Muscle of arm (tissue), 12 donors: ENCODE data around the gene FAM83D. TPM values are rescaled to one million over a fixed set of nuclear protein-coding genes. Genes with fewer than 3 reads are reported as not detected.
"Not testable (repeated sequence)": the region's sequence is repeated elsewhere in the genome, so short reads cannot be mapped to it uniquely, and the experiment has no call there.

Source experiments
- DNase-seq: peaks from one replicate; pipeline ENCODE4 v3.0.0-alpha.2; 2013
- polyA plus RNA-seq, 12 donors: library from polyadenylated mRNA; unstranded; fragments of 120-200 nt; gene quantifications; one replicate each; pipeline ENCODE4 v1.2.1, GENCODE V29; 2013; ENCODE audit not compliant: insufficient read length in 12 of 12

FAM83D gene
- polyA plus RNA-seq, 12 donors: 4.6 to 12.8 (median 8.2) TPM; not detected in 1

GRCh38 chr20:38962044-38962927 is 36.1 kb downstream of the FAM83D start, which contains the start of gene DHX35:
TSS of gene DHX35 (plus strand) at chr20:38962344. CDS start at chr20:38962368, 24 bp downstream.
- DNase-seq: peak; percentile 99

- no peak for DNase-seq
These were observed 36.7 kb downstream of the FAM83D start for GRCh38 chr20:38962928-38963401.

DNA sequence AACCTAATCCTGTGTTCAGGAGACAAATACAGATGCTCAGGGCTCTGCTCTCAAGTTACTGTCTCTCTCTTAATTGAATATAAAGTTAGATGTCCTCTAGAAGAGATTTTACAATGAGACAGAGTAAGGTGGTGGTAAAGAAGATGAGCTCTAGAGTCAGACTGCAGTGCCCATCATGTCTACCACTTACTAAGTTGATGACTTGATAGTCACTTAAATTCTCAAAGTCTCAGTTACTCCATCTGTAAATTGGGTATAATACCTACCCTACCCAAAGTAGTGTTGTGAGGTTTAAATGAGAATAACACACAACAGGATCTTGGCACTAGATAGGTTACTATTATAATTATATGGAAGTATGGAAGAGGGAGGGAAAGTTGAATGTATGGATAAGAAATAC is 37.5 kb downstream of the FAM83D start:
- DNase-seq: no peak

DNA sequence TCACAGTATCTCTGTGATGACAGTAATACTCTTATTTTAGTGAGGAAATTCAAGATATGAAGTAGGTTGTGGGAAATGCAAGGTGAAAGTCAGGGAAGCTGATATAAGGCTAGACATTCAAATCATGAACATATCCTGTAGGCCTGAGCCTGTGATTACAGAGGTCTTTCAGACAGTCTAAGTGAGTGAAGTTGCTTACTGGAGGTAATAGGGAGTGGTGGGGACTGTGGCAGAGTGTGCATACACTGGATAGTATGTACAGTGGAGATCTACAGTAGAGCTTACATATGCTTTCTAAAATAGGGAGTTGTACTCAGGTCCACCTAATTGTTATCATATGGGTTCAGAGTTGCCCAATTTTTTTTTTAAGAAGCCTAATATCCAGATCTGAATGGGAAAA is 39.0 kb downstream of the FAM83D start:
- no peak for DNase-seq

GRCh38 chr20:38968090-38968489 is 41.9 kb downstream of the FAM83D start:
- no peak for DNase-seq

DNA sequence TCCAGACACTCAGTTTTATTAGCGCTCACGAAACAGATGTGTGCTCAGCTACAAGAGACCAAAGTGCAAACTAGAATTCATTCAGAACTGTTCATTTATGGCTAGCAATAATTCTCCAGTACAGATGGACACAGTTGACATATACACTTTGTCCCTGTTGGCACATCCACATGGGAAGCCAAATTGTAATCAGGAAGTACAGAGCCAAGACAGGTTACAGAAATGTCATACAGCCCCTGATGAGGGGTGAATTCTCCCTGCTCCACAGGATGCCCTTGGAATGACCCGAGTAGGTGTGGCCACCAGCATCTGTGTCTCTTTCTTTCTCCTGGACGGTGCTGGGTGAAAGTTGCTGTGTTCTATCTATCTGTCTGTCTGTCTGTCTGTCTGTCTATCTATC is 43.5 kb downstream of the FAM83D start:
- no peak for DNase-seq

- no peak for DNase-seq
These were observed 44.1 kb downstream of the FAM83D start for GRCh38 chr20:38970302-38970701.

DNA sequence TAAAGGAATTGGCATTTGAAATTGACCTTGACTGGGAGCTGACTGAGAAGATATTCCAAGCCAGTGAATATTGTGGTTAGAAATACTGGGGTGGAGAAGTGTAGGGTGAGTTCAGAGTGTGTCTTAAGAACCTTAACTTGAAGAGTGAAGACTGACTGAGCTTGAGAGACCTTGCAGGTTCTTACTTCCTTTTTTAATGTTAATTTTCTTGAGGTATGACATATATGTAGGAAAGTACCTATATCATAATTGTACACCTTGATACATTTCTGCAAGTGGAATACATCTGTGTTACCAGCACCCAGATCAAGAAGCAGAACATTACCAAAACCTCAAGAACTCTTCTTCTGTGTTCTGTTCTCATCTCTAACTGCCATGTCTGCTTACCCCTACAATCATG is 46.9 kb downstream of the FAM83D start:
- no peak for DNase-seq

DNA sequence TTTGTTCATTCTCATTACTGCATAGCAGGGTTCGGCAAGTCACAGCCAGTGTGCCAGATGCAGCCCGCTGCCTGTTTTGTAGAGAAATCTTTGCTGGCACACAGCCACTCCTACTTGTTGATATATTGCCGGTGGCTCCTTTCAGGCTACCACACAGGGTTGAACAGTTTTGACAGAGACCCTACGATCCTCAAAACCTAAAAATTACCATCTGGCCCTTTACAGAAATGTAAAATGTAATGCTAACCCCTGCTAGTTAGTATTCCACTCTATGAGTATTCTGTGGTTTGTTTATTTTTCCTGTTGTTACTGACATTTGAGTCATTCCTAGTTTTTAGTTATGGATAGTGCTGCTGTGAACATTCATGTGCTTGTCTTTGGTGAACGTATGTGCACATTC is 47.4 kb downstream of the FAM83D start:
- no peak for DNase-seq

DNA sequence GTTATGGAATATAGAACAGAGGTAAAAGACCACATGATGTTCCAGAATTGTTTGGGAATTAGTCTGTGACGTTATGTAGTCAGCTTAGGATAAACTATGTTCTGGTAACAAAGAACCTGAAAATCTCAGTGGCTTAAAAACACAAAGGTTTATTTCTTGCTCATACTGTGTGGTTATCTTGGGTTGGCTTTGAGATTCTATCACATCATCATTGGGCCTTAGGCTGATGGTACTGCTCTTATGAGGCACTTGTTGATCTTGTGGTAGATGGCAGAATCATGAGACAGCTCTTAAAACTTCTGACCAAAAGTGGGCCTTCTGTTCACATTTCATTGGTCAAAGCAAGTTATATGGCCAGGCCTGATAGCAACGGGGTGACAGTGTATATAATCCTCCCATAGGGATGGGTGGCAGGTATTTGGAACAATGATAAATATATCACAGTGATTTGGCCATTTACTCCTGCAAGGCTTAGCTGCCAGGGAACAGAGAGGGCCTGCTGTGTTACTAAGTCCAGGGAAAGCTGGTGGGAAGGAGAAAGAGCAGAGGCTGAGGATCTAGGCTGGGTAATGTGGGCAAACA is 49.4 kb downstream of the FAM83D start:
- no peak for DNase-seq

GRCh38 chr20:38979434-38979833 is 53.2 kb downstream of the FAM83D start:
- no peak for DNase-seq

DNA sequence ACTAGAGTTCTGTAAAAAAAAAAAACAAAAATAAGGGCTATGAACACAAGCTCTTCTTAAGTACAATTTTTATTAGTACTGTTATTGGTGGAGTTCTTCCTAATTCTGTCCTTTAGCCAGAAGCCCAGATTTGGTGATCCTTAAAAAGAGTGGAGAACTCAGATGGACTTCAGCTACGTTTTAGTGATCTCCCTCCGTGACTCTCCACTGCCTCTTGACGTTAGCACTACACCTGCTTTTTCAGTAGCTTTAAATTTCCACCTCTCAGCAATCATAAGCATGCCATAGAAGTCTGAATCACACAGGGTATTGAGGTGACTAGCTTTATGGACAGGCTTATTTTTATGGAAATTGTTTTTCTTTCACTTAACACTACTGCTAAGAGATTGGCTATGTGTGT is 53.6 kb downstream of the FAM83D start:
- DNase-seq: no peak

DNA sequence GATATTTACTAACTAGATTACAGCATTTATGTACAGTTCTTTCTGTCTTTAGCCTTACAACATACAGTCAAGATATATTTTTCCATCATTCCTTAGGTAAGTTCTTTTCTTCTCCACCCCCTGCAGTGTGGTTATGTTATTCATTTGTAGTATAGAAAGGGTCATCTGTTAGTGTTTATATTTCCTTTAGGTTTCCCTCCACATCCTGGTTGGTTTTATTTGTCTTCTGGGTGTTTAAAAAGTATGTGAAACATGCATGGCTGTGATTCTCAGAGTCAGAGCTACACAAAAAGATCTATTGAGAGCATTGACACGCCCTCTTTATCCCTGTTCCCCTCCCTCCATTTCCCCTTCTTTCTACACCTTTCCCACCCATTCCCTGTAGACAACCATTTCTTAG is 56.1 kb downstream of the FAM83D start:
- no peak for DNase-seq

DNA sequence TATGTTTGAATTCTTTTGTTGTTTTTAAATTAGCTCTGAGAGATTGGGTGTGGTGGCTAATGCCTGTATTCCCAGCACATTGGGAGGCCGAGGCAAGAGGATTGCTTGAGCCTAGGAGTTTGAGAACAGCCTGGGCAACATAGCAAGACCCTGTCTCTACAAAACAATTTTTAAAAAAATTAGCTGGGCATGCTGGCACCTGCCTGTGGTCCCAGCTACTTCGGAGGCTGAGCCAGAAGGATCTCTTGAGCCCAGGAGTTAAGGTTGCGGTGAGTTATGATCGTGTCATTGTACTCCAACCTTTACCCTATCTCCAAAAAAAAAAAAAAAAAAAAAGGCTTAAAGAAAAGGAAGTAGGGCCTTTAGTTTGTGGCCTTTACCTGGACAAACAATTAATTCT is 58.8 kb downstream of the FAM83D start:
- no peak for DNase-seq

- DNase-seq: no peak
These were observed 59.5 kb downstream of the FAM83D start for GRCh38 chr20:38985603-38986170.

GRCh38 chr20:38986663-38987062 is 60.4 kb downstream of the FAM83D start:
- no peak for DNase-seq

- DNase-seq: no peak
These were observed 61.6 kb downstream of the FAM83D start for GRCh38 chr20:38987777-38988176.

DNA sequence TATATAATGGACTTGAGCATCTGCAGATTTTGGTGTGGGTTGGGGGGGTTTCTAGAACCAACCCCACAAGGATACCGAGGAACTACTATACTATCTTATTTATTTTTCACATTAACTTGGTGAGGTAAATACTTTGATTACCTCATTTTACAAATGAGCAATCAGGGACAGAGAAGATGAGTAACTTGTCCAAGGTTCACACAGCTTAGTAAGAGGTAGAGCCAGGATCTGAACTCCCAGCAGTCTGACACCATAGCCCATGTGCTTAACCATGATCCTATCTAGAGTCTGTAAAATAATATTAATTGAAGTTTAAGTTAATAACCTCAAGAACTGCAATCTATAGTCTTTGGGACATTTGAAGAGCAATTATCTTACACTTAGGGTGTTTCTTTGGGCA is 64.5 kb downstream of the FAM83D start:
- DNase-seq: no peak

GRCh38 chr20:38991814-38992704 is 65.8 kb downstream of the FAM83D start:
- DNase-seq: no peak

DNA sequence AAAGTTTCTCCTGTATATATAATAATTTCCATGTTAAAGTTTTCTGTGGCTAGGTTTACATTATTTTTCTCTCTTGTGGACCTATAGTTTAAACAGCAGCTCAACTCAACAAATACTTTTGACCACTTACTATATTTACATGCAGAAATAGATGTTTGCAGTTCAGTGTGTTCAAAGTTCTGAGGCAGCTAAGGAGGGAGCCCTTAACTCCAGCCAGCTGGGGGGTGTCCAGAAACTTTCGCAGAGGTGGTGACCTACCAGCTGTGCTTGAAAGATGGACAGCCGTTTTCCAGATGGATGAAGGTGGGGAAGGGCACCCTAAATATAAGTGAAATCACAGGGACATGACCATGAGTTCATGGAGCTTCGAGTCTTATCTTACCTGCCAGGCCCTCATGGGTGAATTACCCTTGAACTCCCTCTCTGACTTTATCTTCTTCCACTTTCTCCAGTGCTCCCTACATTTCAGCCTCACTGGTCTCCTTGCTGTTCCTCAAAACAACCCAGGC is 69.4 kb downstream of the FAM83D start:
- DNase-seq: no peak

DNA sequence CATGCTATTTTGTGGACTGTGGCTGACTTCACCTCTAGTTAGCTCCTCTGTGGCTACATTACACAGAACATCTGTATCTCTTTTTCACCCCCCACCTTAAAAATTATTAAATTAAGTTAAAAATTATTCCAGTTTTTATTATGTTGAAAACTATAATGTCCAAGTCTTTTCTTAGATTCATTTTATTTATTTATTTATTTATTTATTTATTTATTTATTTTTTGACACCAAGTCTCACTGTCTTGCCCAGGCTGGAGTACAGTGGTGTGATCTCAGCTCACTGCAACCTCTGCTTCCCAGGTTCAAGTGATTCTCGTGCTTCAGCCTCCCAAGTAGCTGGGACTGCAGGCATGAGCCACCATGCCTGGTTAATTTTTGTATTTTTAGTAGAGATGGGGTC is 70.6 kb downstream of the FAM83D start:
- not testable (repeated sequence) for DNase-seq

DNA sequence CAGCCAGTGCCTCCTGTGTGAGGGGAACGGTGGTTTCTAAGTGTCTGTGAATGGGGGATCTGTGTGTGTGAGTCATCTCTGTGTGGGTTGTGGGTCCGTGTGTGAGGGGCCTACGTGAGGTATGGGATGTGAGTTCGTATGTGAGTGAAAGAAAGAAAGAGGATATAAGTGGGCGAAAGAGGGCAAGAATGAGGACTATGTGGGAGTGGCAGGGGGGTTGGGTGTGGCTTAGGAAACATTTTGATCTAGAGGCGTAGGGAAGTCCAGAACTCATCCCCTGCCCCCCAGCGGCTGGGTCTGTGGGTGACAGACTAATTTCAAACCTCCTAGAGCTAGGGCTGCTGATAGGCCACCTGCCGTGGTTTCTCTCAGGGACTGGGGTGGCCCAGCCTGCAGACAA is 71.4 kb downstream of the FAM83D start:
- no peak for DNase-seq
